Measurements from ENCODE around the gene PLXNA4.

DNA sequence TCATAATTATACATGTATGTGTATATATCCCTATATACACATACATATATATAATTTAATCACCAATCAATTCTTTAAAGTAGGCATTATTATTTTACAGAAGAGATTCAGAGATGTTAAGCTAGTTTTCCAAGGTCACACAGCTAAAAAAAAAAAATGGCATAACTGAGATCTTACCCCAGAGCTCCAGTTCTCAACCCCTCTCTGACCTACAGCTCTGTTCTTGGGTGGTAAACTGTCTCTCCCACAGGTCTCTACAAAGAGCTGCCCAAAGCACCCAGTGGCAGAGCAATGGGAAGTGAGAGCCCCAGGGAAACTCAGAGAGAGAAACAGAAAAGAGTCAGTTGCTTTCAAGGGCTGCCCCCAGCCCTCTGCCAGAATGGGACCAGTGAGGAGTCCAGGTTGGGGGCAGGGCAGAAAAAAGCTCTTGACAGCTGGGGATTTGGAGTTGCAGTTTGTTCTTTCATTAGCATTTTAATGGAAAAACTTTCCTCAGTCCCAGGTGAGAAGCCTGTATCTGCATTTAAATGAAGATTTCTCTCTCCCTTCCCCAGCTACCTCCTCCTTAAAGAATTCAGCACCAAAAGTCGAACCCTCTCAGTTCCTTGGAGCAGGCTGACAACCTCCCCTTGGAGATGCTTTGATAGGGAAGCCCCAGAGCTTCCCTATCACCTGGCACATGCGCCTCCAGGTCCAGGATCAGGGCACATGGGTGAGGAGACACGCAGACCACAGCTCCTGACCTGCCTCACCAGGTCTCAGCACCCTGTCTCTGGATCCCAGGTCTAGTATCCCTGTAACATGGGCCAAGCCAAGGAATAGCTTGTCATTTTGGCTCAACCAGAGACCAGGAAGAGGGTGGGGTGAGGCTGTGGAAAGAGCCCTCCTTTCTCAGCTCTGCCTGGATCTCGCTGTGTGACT lies 388.1 kb downstream of the PLXNA4 start:
- TF ChIP-seq POLR2AphosphoS5 (IDR thresholded peaks at IDR 0.05; ENCODE audit: low read depth, low read length) (no peak), TAF1 (IDR thresholded peaks at IDR 0.05; ENCODE audit: borderline replicate concordance, insufficient read depth, low read length) (no peak)
- TF ChIP-seq, protein P1, sequence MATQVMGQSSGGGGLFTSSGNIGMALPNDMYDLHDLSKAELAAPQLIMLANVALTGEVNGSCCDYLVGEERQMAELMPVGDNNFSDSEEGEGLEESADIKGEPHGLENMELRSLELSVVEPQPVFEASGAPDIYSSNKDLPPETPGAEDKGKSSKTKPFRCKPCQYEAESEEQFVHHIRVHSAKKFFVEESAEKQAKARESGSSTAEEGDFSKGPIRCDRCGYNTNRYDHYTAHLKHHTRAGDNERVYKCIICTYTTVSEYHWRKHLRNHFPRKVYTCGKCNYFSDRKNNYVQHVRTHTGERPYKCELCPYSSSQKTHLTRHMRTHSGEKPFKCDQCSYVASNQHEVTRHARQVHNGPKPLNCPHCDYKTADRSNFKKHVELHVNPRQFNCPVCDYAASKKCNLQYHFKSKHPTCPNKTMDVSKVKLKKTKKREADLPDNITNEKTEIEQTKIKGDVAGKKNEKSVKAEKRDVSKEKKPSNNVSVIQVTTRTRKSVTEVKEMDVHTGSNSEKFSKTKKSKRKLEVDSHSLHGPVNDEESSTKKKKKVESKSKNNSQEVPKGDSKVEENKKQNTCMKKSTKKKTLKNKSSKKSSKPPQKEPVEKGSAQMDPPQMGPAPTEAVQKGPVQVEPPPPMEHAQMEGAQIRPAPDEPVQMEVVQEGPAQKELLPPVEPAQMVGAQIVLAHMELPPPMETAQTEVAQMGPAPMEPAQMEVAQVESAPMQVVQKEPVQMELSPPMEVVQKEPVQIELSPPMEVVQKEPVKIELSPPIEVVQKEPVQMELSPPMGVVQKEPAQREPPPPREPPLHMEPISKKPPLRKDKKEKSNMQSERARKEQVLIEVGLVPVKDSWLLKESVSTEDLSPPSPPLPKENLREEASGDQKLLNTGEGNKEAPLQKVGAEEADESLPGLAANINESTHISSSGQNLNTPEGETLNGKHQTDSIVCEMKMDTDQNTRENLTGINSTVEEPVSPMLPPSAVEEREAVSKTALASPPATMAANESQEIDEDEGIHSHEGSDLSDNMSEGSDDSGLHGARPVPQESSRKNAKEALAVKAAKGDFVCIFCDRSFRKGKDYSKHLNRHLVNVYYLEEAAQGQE (IDR thresholded peaks at IDR 0.05; ENCODE audit: insufficient read depth in 1 of 2, low read depth in 2 of 2, low read length in 2 of 2) = no peak
